ENCODE data around the gene RNASEH2B. TPM values are rescaled to one million over a fixed set of nuclear protein-coding genes. Genes with fewer than 3 reads are reported as not detected.

RNASEH2B gene
- total and polyA plus RNA-seq, 9 of the 15 experiments (the other 6 are each of a cell fraction or from before 2014, with no cell fraction given): 26.3 to 109 (median 62.5) TPM

DNA sequence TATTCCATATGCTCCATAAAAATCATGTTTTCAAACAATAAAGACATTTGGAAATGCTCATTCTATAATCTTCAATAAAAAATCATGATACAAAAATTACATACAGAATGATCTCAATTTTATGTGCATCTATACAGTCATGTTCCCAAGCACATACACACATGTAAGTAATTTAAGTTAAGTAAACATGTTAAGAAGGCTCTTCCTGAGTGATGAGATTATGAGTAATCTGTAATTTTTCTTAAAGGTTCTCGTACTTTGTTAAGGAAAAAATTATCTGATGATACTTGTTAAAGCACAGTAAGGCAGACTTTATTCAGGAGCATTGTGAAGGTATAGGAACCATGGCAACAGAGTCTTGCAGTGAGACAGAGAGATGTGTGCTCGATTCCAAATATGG is 36.1 kb upstream of the RNASEH2B start:
- CTCF ChIA-PET (ENCODE audit: low intra/inter-chr PET ratio): no interaction called here
- Histone ChIP-seq H3K9me3 (replicated peaks; ENCODE audit: control insufficient read depth, insufficient read depth, low read depth, low read length) (no peaks in the 10 kb centered on the region), H3K27me3 (ENCODE audit: control insufficient read depth in 2 of 2, insufficient read depth in 2 of 2, low read length in 2 of 2) (no peaks in the 10 kb centered on the region), H3K9me1 (ENCODE audit: control insufficient read depth, insufficient read depth, low read length) (no peaks in the 10 kb centered on the region), H2AFZ (ENCODE audit: low read depth, low read length) (no peak overlapping the region), H3K9ac (ENCODE audit: insufficient read depth in 1 of 2, low read depth in 2 of 2, low read length in 2 of 2) (no peak overlapping the region), H3K4me1 (replicated peaks in 1 of 2; ENCODE audit: control insufficient read depth in 2 of 2, insufficient read depth in 2 of 2, low read length in 2 of 2) (no peaks in the 10 kb centered on the region), H3K79me2 (ENCODE audit: control insufficient read depth, insufficient read depth, low read length) (no peaks in the 10 kb centered on the region), H3K4me2 (ENCODE audit: insufficient read depth, low read length) (no peak overlapping the region), H3K27ac (ENCODE audit: extremely low read depth, low read depth, low read length) (no peak overlapping the region), H3K36me3 (ENCODE audit: control insufficient read depth, insufficient read depth, low read length) (no peaks in the 10 kb centered on the region), H3K4me3 (no peak overlapping the region), H4K20me1 (replicated peaks; ENCODE audit: control insufficient read depth, insufficient read depth, low read length) (no peaks in the 10 kb centered on the region)
- intact Hi-C loops (cut with micrococcal nuclease) (no loop called here), in situ Hi-C loops (cut with MboI) (no loop called here)
- BruUV-seq (replicated peaks): no TSS peak
- WGBS (ENCODE audit: insufficient coverage, low coverage, missing lambda C conversion rate): 0% methylated on average over 1 of the region's 2 CpGs
- FAIRE-seq (no peak), DNase-seq (ENCODE audit: extremely low read depth in 1 of 4, low spot score in 3 of 4) (no peak), ATAC-seq (no peak)
- POLR2A ChIA-PET: no interaction called here
- TF ChIP-seq, protein P1, sequence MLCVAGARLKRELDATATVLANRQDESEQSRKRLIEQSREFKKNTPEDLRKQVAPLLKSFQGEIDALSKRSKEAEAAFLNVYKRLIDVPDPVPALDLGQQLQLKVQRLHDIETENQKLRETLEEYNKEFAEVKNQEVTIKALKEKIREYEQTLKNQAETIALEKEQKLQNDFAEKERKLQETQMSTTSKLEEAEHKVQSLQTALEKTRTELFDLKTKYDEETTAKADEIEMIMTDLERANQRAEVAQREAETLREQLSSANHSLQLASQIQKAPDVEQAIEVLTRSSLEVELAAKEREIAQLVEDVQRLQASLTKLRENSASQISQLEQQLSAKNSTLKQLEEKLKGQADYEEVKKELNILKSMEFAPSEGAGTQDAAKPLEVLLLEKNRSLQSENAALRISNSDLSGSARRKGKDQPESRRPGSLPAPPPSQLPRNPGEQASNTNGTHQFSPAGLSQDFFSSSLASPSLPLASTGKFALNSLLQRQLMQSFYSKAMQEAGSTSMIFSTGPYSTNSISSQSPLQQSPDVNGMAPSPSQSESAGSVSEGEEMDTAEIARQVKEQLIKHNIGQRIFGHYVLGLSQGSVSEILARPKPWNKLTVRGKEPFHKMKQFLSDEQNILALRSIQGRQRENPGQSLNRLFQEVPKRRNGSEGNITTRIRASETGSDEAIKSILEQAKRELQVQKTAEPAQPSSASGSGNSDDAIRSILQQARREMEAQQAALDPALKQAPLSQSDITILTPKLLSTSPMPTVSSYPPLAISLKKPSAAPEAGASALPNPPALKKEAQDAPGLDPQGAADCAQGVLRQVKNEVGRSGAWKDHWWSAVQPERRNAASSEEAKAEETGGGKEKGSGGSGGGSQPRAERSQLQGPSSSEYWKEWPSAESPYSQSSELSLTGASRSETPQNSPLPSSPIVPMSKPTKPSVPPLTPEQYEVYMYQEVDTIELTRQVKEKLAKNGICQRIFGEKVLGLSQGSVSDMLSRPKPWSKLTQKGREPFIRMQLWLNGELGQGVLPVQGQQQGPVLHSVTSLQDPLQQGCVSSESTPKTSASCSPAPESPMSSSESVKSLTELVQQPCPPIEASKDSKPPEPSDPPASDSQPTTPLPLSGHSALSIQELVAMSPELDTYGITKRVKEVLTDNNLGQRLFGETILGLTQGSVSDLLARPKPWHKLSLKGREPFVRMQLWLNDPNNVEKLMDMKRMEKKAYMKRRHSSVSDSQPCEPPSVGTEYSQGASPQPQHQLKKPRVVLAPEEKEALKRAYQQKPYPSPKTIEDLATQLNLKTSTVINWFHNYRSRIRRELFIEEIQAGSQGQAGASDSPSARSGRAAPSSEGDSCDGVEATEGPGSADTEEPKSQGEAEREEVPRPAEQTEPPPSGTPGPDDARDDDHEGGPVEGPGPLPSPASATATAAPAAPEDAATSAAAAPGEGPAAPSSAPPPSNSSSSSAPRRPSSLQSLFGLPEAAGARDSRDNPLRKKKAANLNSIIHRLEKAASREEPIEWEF (CRISPR knock-in tag; IDR thresholded peaks at IDR 0.05): no peak
- TF ChIP-seq, protein P2, sequence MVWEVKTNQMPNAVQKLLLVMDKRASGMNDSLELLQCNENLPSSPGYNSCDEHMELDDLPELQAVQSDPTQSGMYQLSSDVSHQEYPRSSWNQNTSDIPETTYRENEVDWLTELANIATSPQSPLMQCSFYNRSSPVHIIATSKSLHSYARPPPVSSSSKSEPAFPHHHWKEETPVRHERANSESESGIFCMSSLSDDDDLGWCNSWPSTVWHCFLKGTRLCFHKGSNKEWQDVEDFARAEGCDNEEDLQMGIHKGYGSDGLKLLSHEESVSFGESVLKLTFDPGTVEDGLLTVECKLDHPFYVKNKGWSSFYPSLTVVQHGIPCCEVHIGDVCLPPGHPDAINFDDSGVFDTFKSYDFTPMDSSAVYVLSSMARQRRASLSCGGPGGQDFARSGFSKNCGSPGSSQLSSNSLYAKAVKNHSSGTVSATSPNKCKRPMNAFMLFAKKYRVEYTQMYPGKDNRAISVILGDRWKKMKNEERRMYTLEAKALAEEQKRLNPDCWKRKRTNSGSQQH (CRISPR knock-in tag; IDR thresholded peaks at IDR 0.05): no peak
- TF ChIP-seq NRF1 (conservative IDR thresholded peaks at IDR 0.05 in 1 of 2, IDR thresholded peaks at IDR 0.05 in 1 of 2): no peak
- TF ChIP-seq, protein P3, sequence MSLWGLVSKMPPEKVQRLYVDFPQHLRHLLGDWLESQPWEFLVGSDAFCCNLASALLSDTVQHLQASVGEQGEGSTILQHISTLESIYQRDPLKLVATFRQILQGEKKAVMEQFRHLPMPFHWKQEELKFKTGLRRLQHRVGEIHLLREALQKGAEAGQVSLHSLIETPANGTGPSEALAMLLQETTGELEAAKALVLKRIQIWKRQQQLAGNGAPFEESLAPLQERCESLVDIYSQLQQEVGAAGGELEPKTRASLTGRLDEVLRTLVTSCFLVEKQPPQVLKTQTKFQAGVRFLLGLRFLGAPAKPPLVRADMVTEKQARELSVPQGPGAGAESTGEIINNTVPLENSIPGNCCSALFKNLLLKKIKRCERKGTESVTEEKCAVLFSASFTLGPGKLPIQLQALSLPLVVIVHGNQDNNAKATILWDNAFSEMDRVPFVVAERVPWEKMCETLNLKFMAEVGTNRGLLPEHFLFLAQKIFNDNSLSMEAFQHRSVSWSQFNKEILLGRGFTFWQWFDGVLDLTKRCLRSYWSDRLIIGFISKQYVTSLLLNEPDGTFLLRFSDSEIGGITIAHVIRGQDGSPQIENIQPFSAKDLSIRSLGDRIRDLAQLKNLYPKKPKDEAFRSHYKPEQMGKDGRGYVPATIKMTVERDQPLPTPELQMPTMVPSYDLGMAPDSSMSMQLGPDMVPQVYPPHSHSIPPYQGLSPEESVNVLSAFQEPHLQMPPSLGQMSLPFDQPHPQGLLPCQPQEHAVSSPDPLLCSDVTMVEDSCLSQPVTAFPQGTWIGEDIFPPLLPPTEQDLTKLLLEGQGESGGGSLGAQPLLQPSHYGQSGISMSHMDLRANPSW (CRISPR knock-in tag; IDR thresholded peaks at IDR 0.05): no peak
- TF ChIP-seq SMAD2 (IDR thresholded peaks at IDR 0.05; ENCODE audit: low read depth, low read length): no peak
- TF ChIP-seq NFYB (IDR thresholded peaks at IDR 0.05; ENCODE audit: extremely low read depth, insufficient read length): no peak
- no peak for TF ChIP-seq ILF3 (IDR thresholded peaks at IDR 0.05; ENCODE audit: borderline replicate concordance)
- TF ChIP-seq, protein P4, sequence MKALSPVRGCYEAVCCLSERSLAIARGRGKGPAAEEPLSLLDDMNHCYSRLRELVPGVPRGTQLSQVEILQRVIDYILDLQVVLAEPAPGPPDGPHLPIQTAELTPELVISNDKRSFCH (CRISPR knock-in tag; IDR thresholded peaks at IDR 0.05): no peak
- TF ChIP-seq, protein P4 (tag; IDR thresholded peaks at IDR 0.05): no peak
- TF ChIP-seq, protein P5, sequence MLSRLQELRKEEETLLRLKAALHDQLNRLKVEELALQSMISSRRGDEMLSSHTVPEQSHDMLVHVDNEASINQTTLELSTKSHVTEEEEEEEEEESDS (CRISPR knock-in tag; IDR thresholded peaks at IDR 0.05): no peak
- no peak for TF ChIP-seq ZNF212 (CRISPR knock-in tag; IDR thresholded peaks at IDR 0.05)

All from K562 (cell line).